Keratinocyte (primary cell): ENCODE measurements around the gene TTC4. TPM values are rescaled to one million over a fixed set of nuclear protein-coding genes. Genes with fewer than 3 reads are reported as not detected.

ENCODE experiments used
- DNase-seq: peaks from one replicate; pipeline ENCODE4 v3.0.0-alpha.2; 2011; ENCODE audit warnings: low read depth, missing footprints, low spot score
- FAIRE-seq: peaks from 2 replicates; lab custom pipeline; 2011; peaks lifted over from hg19 to GRCh38; lab: Jason Lieb, UNC
- H2AFZ ChIP-seq: 2 replicates; pipeline ENCODE4 v1.6.0; 2012; ENCODE audit warnings: low read length, control low read depth, inconsistent platforms; ENCODE audit not compliant: control insufficient read depth
- H3K27ac ChIP-seq: 2 replicates; pipeline ENCODE4 v1.5.1; 2011; ENCODE audit warnings: low read length; ENCODE audit not compliant: control insufficient read depth, insufficient read depth
- H3K27me3 ChIP-seq: 3 replicates; pipeline ENCODE4 v1.6.0; 2011; ENCODE audit warnings: low read length; ENCODE audit not compliant: control insufficient read depth, insufficient read depth; ENCODE audit errors: extremely low read depth
- H3K36me3 ChIP-seq, 2 experiments: 2 replicates in 1 of 2; 3 replicates in 1 of 2; pipeline ENCODE4 v1.5.1; 2011; ENCODE audit warnings: low read length in 2 of 2, mild to moderate bottlenecking in 1 of 2; ENCODE audit not compliant: control insufficient read depth in 2 of 2, insufficient read depth in 2 of 2; ENCODE audit errors: extremely low read depth in 1 of 2
- H3K4me1 ChIP-seq: 3 replicates; pipeline ENCODE4 v1.5.1; 2011; ENCODE audit warnings: low read length; ENCODE audit not compliant: control insufficient read depth, insufficient read depth; ENCODE audit errors: extremely low read depth
- H3K4me2 ChIP-seq: 3 replicates; pipeline ENCODE4 v1.6.0; 2011; ENCODE audit warnings: low read depth, low read length; ENCODE audit not compliant: control insufficient read depth, insufficient read depth; ENCODE audit errors: extremely low read depth
- H3K4me3 ChIP-seq, 3 experiments: fragments of 200-600 bp in 1 of 3; sonication (generic) in 1 of 3; 2 replicates in 2 of 3; 3 replicates in 1 of 3; pipeline ENCODE4 v1.5.1; 2011 to 2016; ENCODE audit warnings: low read length in 3 of 3, mild to moderate bottlenecking in 3 of 3, control low read depth in 2 of 3, inconsistent platforms in 1 of 3, low read depth in 1 of 3, mixed read lengths in 1 of 3, mixed run types in 1 of 3, moderate library complexity in 1 of 3; ENCODE audit not compliant: control insufficient read depth in 2 of 3, insufficient read depth in 2 of 3; ENCODE audit errors: extremely low read depth in 1 of 3
- H3K79me2 ChIP-seq: 2 replicates; pipeline ENCODE4 v1.6.0; 2012; ENCODE audit warnings: low read length; ENCODE audit not compliant: control insufficient read depth, insufficient read depth
- H3K9ac ChIP-seq: 3 replicates; pipeline ENCODE4 v1.6.0; 2011; ENCODE audit warnings: low read length; ENCODE audit not compliant: control insufficient read depth, insufficient read depth; ENCODE audit errors: extremely low read depth
- H3K9me1 ChIP-seq: 3 replicates; pipeline ENCODE4 v1.6.0; 2011; ENCODE audit warnings: low read length; ENCODE audit not compliant: control insufficient read depth, insufficient read depth; ENCODE audit errors: extremely low read depth
- H3K9me3 ChIP-seq: 2 replicates; pipeline ENCODE4 v1.5.1; 2012; ENCODE audit warnings: low read depth, low read length; ENCODE audit not compliant: control insufficient read depth
- H4K20me1 ChIP-seq: 3 replicates; pipeline ENCODE4 v1.6.0; 2011; ENCODE audit warnings: low read length; ENCODE audit not compliant: control insufficient read depth, insufficient read depth; ENCODE audit errors: extremely low read depth
- EZH2 ChIP-seq: IDR thresholded peaks from one replicate; pipeline ENCODE4 v1.6.1; 2012; ENCODE audit warnings: inconsistent platforms, mild to moderate bottlenecking, low read length, moderate library complexity
- dilution Hi-C: fragments of 300-500 bp; cut with MboI; formaldehyde crosslinking; loops from one replicate; pipeline ENCODE4 v1.7.0; 2020; ENCODE audit warnings: low sequenced_read_pairs; ENCODE audit not compliant: extremely low pct_ligation_motif_present
- polyA plus RNA-seq, 5 experiments: library from polyadenylated mRNA; depleted of rRNA in 3 of 5; stranded (reverse) in 3 of 5; stranded (forward) in 1 of 5; unstranded in 1 of 5; fragments of >200 nt; gene quantifications; 1 replicate in 1 of 5; 2 replicates in 3 of 5; 3 replicates in 1 of 5; pipeline versions ENCODE4 v1.2.1 to v1.2.3, GENCODE V29; 2011 to 2012; ENCODE audit warnings: missing spikeins in 2 of 5, low read depth in 1 of 5, low replicate concordance in 1 of 5
- TF ChIP-seq, protein P1 (sequence below), 3 experiments: IDR thresholded peaks in 1 of 3; conservative IDR thresholded peaks in 1 of 3; optimal IDR thresholded peaks in 1 of 3; 2 replicates in 2 of 3; 3 replicates in 1 of 3; pipeline versions ENCODE3 to v1.5.1; 2011; ENCODE audit warnings: low read length in 3 of 3, mild to moderate bottlenecking in 3 of 3, moderate library complexity in 2 of 3, control low read depth in 1 of 3, inconsistent platforms in 1 of 3; ENCODE audit not compliant: insufficient read depth in 2 of 3; ENCODE audit errors: extremely low read depth in 1 of 3

The TTC4 gene
- polyA plus RNA-seq, 1 donor (not counting 4 experiments of a cell fraction or from before 2014, with no cell fraction given): 40.3 TPM

GRCh38 chr1:54750596-54750995 lies 34.9 kb downstream of the TTC4 start:
- no peak for DNase-seq
- Histone ChIP-seq H3K9me3 (no peaks in the 10 kb centered on the region), H3K79me2 (no peaks in the 10 kb centered on the region), H3K9me1 (no peaks in the 10 kb centered on the region), H3K27ac (no peak overlapping the region), H3K27me3 (no peaks in the 10 kb centered on the region), H2AFZ (no peak overlapping the region), H3K4me2 (no peak overlapping the region), H3K36me3 (no peaks in the 10 kb centered on the region), H4K20me1 (no peaks in the 10 kb centered on the region), H3K4me1 (no peaks in the 10 kb centered on the region), H3K9ac (no peak overlapping the region), H3K4me3 (no peak overlapping the region)
- no peak for FAIRE-seq
- TF ChIP-seq, protein P1, sequence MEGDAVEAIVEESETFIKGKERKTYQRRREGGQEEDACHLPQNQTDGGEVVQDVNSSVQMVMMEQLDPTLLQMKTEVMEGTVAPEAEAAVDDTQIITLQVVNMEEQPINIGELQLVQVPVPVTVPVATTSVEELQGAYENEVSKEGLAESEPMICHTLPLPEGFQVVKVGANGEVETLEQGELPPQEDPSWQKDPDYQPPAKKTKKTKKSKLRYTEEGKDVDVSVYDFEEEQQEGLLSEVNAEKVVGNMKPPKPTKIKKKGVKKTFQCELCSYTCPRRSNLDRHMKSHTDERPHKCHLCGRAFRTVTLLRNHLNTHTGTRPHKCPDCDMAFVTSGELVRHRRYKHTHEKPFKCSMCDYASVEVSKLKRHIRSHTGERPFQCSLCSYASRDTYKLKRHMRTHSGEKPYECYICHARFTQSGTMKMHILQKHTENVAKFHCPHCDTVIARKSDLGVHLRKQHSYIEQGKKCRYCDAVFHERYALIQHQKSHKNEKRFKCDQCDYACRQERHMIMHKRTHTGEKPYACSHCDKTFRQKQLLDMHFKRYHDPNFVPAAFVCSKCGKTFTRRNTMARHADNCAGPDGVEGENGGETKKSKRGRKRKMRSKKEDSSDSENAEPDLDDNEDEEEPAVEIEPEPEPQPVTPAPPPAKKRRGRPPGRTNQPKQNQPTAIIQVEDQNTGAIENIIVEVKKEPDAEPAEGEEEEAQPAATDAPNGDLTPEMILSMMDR (optimal IDR thresholded peaks at IDR 0.05 in 1 of 3, IDR thresholded peaks at IDR 0.05 in 1 of 3, conservative IDR thresholded peaks at IDR 0.05 in 1 of 3; ENCODE audit: extremely low read depth in 1 of 3, insufficient read depth in 2 of 3, low read length in 3 of 3): no peak
- TF ChIP-seq EZH2: no peak
- dilution Hi-C loops: no loop called here

- Histone ChIP-seq H3K4me1 (no peaks in the 10 kb centered on the region), H3K9me3 (no peaks in the 10 kb centered on the region), H2AFZ (no peak overlapping the region), H3K27ac (no peak overlapping the region), H3K79me2 (no peaks in the 10 kb centered on the region), H3K9me1 (no peaks in the 10 kb centered on the region), H4K20me1 (no peaks in the 10 kb centered on the region), H3K36me3 (peaks cover 0 to 3% of the 10 kb centered on the region in 2 experiments), H3K4me2 (no peak overlapping the region), H3K4me3 (no peak overlapping the region), H3K9ac (no peak overlapping the region), H3K27me3 (no peaks in the 10 kb centered on the region)
- no peak for FAIRE-seq
- DNase-seq: no peak
- dilution Hi-C loops: no loop called here
- no peak for TF ChIP-seq EZH2
- TF ChIP-seq, protein P1 (optimal IDR thresholded peaks at IDR 0.05 in 1 of 3, IDR thresholded peaks at IDR 0.05 in 1 of 3, conservative IDR thresholded peaks at IDR 0.05 in 1 of 3; ENCODE audit: extremely low read depth in 1 of 3, insufficient read depth in 2 of 3, low read length in 3 of 3): no peak
These were observed 35.8 kb downstream of the TTC4 start for GRCh38 chr1:54751426-54751825.
